ENCODE data around the gene BRCA2.
A peak's percentile ranks its signal among the peaks of the same experiment; 100 is the strongest.
"Not testable (repeated sequence)": the region's sequence is repeated elsewhere in the genome, so short reads cannot be mapped to it uniquely, and the experiment has no call there.

Gene BRCA2

DNA sequence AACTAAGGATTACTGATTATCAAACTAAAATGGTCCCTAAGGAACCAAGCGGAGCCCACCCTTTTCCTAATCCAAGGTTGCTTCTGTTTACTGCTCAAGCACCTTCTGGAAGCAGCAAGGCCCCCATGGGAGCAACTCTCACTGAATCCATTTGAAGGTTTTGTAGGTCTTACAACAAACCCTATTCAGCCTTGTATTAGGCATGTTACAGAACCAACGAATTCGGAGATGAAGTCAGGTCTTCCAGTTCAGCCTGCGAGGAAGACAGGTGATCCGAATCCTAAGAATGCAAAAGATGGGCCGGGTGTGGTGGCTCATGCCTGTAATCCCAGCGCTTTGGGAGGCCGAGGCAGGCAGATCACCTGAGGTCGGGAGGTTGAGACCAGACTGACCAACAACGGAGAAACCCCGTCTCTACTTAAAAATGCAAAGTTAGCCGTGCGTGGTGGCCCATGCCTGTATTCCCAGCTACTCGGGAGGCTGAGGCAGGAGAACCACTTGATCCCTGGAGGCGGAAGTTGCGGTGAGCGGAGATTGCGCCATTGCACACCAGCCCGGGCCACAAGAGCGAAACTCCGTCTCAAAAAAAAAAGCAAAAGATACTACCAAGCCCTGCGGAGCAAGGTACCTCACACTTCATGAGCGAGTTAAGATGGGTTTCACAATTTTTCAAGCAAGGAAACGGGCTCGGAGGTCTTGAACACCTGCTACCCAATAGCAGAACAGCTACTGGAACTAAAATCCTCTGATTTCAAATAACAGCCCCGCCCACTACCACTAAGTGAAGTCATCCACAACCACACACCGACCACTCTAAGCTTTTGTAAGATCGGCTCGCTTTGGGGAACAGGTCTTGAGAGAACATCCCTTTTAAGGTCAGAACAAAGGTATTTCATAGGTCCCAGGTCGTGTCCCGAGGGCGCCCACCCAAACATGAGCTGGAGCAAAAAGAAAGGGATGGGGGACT is 754 bp upstream of the BRCA2 start:
- peak; percentile 40 for DNase-seq

DNA sequence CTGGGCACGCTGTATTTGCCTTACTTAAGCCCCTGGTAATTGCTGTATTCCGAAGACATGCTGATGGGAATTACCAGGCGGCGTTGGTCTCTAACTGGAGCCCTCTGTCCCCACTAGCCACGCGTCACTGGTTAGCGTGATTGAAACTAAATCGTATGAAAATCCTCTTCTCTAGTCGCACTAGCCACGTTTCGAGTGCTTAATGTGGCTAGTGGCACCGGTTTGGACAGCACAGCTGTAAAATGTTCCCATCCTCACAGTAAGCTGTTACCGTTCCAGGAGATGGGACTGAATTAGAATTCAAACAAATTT is 676 bp downstream of the BRCA2 start:
- no peak for DNase-seq

DNA sequence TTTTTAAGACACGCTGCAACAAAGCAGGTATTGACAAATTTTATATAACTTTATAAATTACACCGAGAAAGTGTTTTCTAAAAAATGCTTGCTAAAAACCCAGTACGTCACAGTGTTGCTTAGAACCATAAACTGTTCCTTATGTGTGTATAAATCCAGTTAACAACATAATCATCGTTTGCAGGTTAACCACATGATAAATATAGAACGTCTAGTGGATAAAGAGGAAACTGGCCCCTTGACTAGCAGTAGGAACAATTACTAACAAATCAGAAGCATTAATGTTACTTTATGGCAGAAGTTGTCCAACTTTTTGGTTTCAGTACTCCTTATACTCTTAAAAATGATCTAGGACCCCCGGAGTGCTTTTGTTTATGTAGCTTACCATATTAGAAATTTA is 1.2 kb downstream of the BRCA2 start:
- no peak for DNase-seq

DNA sequence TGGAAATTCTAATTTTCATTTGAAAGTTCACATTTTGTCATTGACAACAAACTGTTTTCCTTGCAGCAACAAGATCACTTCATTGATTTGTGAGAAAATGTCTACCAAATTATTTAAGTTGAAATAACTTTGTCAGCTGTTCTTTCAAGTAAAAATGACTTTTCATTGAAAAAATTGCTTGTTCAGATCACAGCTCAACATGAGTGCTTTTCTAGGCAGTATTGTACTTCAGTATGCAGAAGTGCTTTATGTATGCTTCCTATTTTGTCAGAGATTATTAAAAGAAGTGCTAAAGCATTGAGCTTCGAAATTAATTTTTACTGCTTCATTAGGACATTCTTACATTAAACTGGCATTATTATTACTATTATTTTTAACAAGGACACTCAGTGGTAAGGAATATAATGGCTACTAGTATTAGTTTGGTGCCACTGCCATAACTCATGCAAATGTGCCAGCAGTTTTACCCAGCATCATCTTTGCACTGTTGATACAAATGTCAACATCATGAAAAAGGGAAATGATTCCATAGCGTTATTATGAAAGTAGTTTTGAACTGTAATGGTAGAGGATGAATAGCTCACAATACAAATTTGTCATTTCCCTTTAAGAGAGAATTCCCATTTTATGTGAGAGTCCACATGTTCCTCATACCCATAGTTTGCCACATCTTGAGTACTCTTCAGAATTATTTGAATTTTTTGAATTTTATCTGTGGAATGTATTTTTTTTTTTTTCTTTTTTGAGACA is 2.6 kb downstream of the BRCA2 start:
- DNase-seq = no peak

DNA sequence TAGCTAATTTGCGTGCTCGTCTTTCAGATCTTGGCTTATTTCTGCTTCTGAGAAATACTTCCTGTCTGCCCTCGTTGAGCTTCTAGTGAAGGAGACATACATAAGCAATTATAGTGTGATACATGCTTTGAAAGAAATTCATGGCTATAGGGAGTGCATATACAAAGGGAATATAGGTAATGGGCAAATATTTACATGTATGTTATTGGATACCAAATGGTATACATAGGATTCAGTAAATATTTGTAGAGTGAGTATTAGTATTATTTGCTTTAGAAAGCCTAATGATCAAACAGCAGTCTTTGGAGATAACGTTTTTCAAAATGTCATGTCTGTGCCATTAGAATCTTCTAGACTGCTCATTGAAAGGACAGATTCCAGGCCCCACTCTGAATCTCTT is 5.2 kb downstream of the BRCA2 start:
- no peak for DNase-seq

DNA sequence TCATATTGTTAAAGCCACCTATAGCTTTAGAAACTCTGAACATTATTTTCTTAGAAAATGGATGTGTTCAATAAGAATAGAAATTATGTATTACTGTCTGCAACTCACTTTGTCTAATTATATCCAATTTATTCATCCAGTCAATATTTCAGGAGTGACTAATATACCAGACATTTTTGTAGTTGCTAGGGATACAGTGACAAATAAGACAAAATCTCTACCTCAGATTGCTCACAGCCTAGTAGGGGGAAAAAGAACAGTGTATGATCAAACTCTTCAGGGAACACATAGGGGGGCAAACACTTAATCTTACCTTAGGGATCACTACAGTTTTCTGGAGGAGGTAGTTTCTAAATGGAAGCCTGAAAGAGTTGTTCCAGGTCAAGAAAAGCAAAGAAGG is 8.6 kb downstream of the BRCA2 start:
- DNase-seq = no peak

DNA sequence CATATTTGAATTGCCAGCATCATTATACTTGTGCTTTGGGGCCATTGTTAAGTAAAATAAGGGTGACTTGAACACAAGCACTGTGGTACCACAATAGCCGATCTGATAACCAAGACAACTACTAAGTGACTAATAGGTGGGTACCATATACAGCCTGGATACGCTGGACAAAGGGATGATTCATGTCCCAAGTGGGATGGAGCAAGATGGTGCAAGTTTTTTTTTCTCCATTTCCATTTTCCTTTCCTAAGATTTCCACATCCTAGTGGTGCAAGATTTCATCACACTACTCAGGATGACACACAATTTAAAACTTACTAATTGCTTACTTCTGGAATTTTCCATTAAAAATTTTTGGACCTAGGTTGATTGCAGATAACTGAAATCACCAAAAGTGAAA is 15.1 kb downstream of the BRCA2 start:
- no peak for DNase-seq

DNA sequence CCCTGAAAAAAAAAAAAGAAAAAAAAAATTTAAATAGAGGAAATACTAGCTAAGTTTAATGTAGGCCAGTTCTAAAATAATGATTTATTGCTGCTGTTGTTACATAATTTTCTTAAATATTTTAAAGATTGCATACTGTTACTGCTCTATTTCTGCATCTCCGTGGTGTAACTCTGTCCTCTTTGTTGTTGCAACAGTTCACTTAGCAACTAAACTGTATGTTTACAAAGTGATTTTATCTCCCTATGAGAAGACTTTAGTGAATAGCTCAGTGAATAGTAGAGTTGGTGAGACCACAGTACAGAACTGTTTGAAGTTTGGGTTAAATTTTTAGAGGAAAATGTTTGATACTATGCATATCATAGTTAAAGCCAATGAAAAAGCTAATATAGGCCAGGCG is 19.4 kb downstream of the BRCA2 start:
- DNase-seq = no peak

DNA sequence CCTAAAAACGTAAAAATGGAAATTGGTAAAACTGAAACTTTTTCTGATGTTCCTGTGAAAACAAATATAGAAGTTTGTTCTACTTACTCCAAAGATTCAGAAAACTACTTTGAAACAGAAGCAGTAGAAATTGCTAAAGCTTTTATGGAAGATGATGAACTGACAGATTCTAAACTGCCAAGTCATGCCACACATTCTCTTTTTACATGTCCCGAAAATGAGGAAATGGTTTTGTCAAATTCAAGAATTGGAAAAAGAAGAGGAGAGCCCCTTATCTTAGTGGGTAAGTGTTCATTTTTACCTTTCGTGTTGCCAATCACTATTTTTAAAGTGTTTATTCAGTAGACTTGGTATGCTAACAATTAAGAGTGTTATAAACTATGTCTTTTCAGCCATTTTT is 25.6 kb downstream of the BRCA2 start:
- no peak for DNase-seq

DNA sequence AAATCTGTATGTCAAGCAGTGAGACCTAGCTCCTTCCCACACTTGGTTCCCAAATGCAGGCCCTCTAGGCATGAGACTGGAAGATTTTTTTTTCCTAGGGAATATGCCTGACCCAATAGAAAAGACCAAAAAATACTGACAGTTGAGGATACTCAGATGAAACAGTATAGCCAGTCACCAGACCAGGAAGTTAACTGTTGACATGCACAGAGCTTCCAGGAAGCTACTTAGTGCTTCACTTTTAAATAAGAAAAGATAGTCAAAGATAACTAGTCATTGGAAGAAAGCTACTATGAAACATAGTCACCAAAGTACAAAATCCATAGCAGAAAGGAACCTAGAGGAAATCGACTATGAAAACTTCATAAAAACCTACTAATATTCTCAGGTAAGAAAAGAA is 32.3 kb downstream of the BRCA2 start:
- no peak for DNase-seq

DNA sequence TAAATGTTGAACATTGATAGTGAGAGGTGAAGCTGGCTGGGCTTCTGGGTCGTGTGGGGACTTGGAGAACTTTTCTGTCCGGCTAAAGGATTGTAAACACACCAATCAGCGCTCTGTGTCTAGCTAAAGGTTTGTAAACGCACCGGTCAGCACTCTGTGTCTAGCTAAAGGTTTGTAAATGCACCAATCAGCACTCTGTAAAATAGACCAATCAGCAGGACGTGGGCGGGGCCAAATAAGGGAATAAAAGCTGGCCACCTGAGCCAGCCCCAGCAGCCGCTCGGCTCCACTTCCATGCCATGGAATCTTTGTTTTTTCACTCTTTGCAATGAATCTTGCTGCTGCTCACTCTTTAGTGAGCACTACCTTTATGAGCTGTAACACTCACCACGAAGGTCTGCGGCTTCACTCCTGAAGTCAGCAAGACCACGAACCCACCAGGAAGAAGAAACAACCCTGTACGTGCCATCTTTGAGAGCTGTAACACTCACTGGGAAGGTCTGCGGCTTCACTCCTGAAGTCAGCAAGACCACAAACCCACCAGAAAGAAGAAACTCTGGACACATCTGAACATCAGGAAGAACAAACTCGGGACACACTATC is 35.6 kb downstream of the BRCA2 start:
- not testable (repeated sequence) for DNase-seq

DNA sequence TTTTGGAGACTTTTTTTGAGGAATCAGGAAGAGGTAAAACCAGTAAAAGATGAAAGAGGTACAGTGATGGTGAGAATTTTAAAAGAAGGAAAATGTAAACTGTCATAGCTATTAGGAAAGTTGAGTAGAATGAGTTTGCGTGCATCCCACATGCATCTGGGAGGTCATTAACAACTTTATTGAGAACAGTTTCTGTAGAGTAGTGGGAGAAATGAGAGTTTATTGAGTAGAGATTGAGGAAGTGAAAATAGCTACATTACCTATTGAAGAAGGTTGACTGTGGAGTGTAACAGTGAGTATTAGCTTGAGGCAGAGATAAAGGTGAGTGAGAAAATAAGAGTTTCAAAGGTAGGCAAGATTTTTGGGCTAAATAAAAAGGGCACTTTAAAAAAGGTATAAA is 38.7 kb downstream of the BRCA2 start:
- DNase-seq = no peak

DNA sequence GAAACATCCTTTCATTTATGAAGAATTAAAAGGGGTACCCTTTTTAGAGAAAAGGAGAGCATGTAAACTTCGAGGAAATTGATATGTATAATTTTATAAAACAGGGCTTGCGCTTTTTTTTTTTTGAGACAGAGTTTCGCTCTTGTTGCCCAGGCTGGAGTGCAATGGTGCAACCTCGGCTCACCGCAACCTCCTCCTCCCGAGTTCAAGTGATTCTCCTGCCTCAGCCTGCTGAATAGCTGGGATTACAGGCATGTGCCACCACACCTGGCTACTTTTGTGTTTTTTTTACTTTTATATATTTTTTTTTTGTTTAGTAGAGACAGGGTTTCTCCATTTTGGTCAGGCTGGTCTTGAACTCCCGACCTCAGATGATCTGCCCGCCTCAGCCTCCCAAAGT is 40.6 kb downstream of the BRCA2 start:
- not testable (repeated sequence) for DNase-seq

DNA sequence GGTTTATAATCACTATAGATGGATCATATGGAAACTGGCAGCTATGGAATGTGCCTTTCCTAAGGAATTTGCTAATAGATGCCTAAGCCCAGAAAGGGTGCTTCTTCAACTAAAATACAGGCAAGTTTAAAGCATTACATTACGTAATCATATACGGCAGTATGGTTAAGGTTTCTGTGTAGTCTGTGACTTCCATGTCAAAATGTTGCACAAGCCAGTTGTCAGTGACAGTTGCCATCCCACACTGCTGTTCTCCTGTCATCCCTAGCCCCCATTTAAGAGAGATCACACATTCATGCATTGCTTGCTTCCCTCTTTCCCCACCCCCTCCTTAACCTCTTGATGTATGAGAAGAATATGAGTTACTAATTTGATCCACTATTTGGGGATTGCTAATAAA is 47.3 kb downstream of the BRCA2 start:
- no peak for DNase-seq

DNA sequence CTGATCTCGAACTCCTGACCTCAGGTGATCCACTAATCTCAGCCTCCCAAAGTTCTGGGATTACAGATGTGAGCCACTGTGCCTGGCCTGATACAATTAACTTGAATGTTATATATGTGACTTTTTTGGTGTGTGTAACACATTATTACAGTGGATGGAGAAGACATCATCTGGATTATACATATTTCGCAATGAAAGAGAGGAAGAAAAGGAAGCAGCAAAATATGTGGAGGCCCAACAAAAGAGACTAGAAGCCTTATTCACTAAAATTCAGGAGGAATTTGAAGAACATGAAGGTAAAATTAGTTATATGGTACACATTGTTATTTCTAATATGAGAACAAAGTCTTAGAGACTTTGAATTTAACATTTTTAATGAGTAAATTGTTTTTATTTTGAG is 55.5 kb downstream of the BRCA2 start:
- DNase-seq = no peak

DNA sequence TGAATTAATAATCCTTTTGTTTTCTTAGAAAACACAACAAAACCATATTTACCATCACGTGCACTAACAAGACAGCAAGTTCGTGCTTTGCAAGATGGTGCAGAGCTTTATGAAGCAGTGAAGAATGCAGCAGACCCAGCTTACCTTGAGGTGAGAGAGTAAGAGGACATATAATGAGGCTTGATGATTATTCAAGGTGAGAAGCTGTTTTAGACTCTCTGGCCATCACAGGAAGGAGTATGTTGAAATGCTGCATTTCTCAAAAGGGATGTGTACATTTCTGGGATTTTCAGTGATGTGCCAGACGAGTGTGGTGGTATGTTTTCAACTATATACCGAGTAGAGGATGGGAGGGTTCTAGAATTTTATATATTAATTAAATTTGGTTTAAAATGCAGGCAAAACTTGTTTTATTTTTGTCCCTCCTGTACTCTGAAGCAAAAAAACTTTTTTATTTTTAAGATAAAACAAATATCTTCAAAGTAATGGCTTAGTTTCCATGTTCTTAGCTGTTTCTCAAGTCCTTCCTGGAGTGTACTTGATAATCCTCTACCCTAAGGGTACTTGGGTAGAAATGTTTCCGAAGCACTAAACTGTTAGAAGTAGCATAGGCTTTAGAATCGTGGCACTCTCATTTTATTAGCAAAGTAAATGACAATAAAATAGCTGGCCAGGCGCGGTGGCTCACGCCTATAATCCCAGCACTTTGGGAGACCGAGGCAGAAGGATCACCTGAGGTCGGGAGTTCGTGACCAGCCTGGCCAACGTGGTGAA is 61.5 kb downstream of the BRCA2 start:
- DNase-seq = no peak

DNA sequence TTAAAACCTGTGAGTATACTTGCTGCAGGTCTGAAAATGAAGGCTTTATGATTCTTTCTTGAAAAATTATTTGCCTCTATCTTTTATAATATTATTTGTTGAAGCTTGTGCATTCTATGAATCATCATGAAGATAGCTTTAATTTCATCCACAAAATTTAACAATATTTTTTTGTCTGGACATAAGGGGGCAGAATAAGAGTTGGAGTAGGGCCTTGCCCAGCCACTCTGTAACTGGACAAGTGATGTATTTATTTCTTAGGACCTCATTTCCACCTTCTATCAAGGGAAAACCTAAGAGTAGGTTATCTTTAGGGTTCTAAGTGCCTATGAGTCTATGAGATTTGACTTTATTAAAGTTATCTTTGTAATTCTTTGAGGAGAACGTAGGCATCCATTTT is 62.7 kb downstream of the BRCA2 start:
- no peak for DNase-seq

DNA sequence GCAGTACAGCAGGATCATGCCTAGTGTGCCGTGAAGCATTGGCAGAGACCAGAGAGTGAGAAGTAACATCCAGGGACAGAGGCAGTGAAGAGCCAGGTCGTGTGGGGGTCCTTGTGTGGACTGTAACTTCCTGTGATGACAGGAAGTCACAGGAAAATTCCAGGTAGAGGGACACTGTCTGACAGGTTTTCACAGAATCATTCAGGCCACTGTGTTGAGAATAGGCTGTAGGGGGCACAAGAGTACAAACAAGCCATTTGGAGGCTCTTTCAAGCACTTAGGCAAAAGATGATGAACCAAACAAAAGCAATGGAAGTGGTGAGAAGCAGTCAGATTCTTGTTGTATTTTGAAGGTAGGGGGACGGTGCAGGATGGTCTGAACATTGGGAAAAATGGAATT is 66.2 kb downstream of the BRCA2 start:
- no peak for DNase-seq

DNA sequence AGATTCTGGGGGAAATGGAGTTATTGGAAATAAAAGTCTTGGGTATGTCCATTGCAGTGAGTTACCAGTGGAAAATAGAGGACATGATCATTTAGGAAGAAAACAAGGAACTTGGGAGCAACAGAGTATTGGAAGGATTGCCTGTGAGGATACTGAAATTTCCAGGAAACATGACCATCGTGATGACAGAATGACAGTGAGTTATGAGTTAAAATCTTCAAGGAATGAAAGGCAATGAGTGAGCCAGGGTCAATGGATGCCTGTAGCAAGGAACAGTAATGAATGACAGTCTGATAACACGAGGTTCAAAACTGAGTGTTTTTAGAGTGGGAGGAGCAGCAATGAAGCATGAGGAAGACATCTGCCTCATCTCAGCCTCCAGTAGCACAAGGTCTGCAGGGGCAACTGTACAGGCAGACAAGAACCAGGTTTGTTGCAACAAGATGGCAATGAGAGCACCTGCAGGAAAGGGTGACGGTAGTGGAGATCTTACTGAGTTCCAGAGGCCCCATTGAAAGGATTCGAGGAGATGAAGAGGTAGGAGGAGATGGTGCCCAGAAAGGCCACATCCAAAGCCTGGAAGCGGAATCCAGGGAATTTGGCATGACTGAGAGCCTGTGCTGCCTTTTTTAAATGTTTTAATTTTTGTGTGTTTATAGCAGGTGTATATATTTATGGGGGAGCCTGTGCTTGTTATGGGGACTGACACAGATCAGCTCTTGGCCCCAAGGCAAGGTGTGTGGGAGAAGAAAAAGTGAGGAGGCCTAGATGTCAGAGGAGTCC is 68.7 kb downstream of the BRCA2 start:
- DNase-seq = no peak

DNA sequence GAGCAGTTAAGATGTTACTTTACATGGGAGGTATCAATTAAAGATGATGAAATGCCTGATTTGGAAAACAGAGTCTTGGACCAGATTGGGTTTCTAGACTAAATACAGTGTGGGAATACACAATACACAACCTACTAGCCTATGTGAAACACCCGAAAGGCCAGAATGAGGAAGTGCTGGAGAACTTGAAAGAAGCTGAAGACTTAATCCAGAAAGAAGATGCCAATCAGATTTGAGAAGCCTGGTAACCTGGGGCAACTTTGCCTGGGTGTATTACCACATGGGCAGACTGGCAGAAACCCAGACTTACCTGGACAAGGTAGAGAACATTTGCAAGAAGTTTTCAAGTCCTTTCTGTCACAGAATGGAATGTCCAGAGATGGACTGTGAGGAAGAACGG is 69.4 kb downstream of the BRCA2 start:
- no peak for DNase-seq

DNA sequence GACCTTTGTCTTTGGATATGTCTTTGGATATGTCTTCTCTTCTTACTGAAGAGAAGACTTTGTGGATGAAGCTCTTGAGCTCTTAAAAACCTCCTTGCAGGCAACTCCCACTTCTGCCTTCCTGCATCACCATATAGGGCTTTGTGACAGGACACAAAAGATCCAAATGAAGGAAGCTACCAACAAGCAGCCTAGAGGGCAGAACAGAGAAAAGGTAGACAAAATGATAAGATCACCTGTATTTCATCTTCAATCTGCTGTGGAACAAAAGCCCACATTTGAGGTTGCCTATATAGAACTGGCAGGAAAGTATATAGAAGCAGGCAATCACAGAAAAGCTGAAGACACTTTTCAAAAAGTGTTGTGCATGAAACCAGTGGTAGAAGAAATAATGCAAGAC is 70.1 kb downstream of the BRCA2 start:
- DNase-seq = no peak

DNA sequence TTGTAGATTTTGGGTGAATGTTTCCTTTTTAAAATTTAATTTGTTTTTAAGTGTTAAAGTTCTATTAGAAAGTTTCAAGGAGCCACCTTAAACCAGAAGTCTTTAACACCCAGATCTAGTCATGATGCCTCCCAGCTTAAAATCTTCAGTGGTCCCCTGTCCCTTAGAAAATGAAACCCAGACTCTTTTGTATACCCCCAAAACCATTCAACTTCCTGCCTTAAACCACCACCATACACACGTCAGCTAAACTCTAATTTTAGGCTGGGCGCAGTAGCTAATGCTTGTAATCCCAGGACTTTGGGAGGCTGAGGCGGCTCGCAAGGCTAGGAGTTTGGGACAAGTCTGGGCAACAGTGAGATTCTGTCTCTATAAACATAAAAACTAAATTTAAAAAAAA is 74.7 kb downstream of the BRCA2 start:
- no peak for DNase-seq

DNA sequence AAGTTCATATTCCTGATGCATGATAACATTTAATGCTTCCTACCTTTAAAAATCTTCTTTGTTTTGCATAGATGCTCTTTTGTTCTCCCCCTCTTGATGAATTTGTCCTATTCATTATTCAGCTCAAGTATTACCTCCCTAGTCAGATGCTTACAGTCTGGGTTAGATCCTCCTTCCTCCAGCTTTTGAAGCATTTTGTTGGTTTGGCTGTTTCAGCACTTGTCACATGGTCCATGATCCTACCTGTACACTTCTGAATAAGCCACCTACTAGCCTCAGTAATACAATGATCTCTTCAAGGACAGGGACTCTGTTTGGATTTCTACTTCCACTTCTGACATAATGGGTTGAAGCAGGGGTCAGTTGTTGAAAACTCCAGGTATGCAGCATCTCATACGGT is 75.2 kb downstream of the BRCA2 start:
- DNase-seq = no peak

Measured in DMS79 treated with DMSO at 0.1 percent for 48 hours (cell line).